NT2/D1 (cell line): ENCODE measurements around the gene DALRD3.

Source experiments
- SUZ12 ChIP-seq: IDR thresholded peaks from 2 replicates; pipeline ENCODE4 v1.6.1; 2011; ENCODE audit not compliant: insufficient read length, insufficient read depth; ENCODE audit errors: extremely low read depth
- YY1 ChIP-seq: IDR thresholded peaks from 2 replicates; pipeline ENCODE4 v1.6.1; 2011; ENCODE audit not compliant: insufficient read length, insufficient read depth
- ZNF274 ChIP-seq: IDR thresholded peaks from 2 replicates; pipeline ENCODE4 v1.6.1; 2011; ENCODE audit warnings: mild to moderate bottlenecking, low read depth, low read length

DNA sequence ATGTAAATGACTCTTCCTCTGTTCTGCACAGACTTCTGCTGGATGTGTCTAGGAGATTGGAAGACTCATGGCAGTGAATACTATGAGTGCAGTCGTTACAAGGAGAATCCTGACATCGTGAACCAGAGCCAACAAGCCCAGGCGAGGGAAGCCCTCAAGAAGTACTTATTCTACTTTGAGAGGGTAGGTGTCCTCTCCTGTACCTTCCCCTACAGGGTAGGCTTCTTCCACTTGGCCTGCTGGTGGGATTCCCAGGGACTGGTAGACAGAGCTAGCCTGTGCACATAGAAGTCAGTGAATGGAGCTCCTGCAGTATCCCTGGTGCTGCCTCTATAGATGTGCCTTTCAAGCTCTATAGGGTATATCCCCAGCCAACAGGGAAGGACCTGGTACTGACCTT, 38.9 kb downstream of the DALRD3 start:
- TF ChIP-seq YY1 (no peak), ZNF274 (no peak), SUZ12 (no peak)
